Measurements from ENCODE around the gene SLC6A1.

Gene SLC6A1

DNA sequence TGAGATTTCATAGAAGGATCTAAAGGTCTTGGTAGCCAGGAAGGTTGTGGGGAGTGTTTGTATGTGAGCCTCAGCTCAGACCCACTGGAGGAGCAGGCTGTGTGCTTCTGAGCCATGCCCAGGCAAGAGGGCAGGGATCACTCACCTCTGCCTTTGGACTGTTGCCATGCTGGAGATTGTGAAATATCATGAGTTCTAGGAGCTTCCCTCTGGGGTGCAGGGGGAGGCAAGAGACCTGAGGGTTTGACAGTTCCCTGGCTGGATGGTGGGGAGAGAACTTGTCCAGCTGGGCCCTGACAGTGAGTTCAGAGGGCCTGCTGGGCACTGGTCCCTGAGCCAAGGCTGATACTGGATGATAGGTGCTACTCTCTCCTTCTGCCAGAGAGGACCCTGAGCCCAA is 6.0 kb downstream of the SLC6A1 start:
- TF ChIP-seq, protein P1, sequence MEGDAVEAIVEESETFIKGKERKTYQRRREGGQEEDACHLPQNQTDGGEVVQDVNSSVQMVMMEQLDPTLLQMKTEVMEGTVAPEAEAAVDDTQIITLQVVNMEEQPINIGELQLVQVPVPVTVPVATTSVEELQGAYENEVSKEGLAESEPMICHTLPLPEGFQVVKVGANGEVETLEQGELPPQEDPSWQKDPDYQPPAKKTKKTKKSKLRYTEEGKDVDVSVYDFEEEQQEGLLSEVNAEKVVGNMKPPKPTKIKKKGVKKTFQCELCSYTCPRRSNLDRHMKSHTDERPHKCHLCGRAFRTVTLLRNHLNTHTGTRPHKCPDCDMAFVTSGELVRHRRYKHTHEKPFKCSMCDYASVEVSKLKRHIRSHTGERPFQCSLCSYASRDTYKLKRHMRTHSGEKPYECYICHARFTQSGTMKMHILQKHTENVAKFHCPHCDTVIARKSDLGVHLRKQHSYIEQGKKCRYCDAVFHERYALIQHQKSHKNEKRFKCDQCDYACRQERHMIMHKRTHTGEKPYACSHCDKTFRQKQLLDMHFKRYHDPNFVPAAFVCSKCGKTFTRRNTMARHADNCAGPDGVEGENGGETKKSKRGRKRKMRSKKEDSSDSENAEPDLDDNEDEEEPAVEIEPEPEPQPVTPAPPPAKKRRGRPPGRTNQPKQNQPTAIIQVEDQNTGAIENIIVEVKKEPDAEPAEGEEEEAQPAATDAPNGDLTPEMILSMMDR (conservative IDR thresholded peaks at IDR 0.05; ENCODE audit: low read depth, low read length): no peak
- DNase-seq (ENCODE audit: low read depth): no peak
- no peak overlapping the region for H3K4me3 ChIP-seq (ENCODE audit: low read length)

DNA sequence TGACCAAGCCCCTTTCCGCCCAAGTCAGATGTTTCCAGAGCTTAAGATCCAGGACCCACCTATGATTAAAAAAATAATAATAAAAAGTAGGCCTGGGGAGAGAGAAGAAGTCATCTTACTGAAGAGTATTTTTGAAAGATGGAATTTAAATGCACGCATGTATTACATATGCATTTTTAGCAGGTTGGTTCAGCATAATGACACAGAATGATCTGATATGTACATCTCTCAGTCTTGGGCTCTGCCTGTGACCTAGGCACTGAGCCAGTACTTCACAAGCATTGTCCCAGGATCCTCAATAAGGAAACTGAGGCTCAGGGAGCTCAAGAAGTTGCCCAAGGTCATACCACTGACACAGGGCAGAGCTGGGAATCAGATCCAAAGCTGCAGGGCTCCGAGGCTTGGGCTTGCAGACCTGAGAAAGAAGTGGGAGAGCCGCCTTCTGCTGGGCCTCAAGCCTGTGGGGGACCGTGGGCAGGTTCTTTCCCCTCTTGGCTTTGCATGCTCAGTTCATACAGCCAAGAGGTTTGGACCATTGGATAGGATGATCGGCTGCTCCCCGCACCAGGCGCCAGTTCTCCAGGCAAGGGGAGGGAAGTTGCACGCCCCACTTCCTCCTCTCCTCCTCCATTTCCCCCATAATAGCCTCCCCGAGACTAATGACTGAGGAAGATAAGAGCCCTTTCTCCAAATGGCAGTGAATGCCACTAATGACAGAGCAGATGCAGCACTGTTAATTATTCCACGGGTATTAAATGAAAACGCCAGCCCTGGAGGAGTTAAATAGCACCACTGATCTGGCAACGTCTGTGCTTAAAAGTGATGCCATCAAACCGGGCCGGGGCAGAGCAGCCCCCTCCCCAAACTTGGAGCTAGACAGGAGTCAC is 6.9 kb downstream of the SLC6A1 start:
- H3K4me3 ChIP-seq (ENCODE audit: low read length): no peak overlapping the region
- TF ChIP-seq, protein P1 (conservative IDR thresholded peaks at IDR 0.05; ENCODE audit: low read depth, low read length): no peak
- DNase-seq (ENCODE audit: low read depth): no peak

DNA sequence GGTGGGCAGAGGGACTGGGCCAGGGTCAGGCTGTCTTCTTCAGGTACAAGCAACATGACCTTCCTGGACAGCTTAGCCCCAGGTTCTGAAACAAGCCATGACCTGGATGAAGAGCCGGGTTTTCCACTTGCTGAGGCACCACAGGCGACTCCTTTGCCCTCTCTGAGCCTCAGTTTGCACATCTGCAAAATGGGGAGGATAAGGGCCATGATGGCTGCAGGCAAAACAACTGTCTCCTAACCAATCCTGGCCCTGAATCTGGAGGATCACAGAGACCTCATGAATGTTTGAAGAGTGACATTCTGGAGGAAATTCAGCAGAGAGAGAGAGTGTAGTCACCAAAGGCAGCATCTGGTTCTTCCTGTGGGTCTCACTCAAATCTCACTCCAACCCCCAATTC is 8.0 kb downstream of the SLC6A1 start:
- no peak for DNase-seq (ENCODE audit: low read depth)
- H3K4me3 ChIP-seq (ENCODE audit: low read length): no peak overlapping the region
- TF ChIP-seq, protein P1 (conservative IDR thresholded peaks at IDR 0.05; ENCODE audit: low read depth, low read length): no peak

DNA sequence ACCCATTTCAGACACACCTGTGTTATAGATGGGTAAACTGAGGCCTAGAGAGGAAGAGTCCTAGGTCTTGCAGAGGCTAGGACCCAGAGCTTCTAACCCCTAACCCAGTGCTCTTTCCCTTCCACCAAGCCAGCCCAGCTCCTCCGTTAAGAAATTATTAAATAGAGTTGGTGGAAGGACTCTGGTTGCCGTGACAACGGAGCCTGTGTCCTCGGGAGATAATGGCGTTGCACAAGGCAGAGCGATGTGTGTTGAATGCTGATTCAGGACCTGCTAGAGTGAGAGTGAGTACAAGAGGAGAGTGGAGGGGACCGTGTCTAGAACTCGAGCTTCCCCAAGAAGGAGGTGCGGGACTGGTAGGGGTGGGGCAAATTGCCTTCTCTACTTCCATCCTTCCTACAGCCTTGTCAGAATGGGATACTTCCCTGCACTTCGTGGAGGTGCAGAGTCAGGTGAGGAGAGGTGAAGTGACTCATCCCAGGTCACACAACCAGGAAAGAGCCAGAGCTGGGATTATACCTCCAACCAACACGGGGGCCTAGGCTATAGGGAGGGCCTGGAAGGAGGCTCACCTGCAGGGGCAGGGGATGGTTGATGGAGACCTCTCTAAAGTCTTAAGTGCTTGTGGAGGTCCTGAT is 8.6 kb downstream of the SLC6A1 start:
- DNase-seq (ENCODE audit: low read depth): no peak
- H3K4me3 ChIP-seq (ENCODE audit: low read length): no peak overlapping the region
- TF ChIP-seq, protein P1 (conservative IDR thresholded peaks at IDR 0.05; ENCODE audit: low read depth, low read length): no peak

DNA sequence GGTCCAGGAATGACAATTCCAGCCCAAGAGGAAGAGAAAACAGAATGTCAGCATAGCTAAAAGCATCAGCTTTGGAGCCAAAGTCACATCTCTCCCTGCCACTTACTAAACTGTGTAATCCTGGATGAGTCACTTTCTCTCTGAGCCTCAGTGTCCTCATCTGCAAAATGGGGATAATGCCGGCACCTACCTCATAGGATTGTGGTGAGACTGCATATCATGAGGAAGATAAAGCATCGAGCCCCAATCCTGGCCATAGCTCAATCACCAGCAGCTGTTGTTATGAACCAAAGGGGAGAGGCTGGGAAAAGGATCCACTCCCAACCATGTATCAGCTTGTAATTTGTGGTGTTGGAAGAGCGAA is 9.1 kb downstream of the SLC6A1 start:
- no peak for DNase-seq (ENCODE audit: low read depth)
- TF ChIP-seq, protein P1 (conservative IDR thresholded peaks at IDR 0.05; ENCODE audit: low read depth, low read length): no peak
- H3K4me3 ChIP-seq (ENCODE audit: low read length): no peak overlapping the region

DNA sequence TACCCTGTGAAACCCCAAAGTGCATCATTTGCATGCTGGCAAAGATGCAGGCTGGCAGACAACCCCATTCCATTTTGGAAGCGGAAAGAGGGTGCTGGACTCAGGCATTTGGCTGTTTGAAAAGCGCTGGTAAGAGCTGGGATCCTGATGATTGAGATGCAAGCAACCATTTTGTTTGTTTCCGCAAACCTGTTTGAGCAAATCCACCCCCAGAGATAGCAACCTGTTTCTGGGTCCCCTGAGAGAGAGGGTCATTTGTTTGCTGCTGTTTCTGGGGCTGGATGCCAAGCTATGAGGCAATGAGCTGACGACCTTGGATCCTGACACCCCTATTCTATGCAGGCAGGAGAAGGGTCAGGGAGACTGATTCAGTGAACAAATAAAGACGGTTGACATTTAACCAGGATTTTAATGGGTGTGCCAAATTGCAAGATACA is 9.8 kb downstream of the SLC6A1 start:
- TF ChIP-seq, protein P1 (conservative IDR thresholded peaks at IDR 0.05; ENCODE audit: low read depth, low read length): no peak
- DNase-seq (ENCODE audit: low read depth): no peak
- no peak overlapping the region for H3K4me3 ChIP-seq (ENCODE audit: low read length)

DNA sequence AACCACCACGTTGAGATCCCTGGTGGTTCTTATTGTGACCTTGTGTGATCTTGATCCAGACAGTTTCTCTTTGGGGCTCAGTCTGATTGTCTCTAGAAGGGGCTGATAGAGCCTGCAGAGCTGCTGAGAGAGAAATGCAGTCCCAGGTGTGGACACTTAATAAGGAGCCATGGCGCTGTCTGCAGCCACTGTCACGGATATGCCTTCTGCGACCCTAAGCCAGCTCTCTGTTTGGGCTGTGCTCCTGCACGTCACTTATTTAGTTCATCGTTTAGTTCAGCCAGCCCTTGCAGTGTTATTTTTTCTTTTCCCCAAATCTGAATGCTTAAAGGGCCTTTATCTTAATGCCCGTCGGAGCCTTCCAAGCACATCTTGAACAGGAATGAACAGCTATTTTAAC is 12.0 kb downstream of the SLC6A1 start:
- no peak overlapping the region for H3K4me3 ChIP-seq (ENCODE audit: low read length)
- TF ChIP-seq, protein P1 (conservative IDR thresholded peaks at IDR 0.05; ENCODE audit: low read depth, low read length): no peak
- no peak for DNase-seq (ENCODE audit: low read depth)
